HG03280 (cell line): ENCODE measurements around the gene EVA1A.

ENCODE experiments used
- ATAC-seq: cut with Tn5 transposase; IDR thresholded peaks from one replicate; pipeline ENCODE4 v1.9.1; 2021; ENCODE audit warnings: mild to moderate bottlenecking, moderate library complexity; ENCODE audit not compliant: unreplicated experiment

Gene EVA1A, protein sequence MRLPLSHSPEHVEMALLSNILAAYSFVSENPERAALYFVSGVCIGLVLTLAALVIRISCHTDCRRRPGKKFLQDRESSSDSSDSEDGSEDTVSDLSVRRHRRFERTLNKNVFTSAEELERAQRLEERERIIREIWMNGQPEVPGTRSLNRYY

DNA sequence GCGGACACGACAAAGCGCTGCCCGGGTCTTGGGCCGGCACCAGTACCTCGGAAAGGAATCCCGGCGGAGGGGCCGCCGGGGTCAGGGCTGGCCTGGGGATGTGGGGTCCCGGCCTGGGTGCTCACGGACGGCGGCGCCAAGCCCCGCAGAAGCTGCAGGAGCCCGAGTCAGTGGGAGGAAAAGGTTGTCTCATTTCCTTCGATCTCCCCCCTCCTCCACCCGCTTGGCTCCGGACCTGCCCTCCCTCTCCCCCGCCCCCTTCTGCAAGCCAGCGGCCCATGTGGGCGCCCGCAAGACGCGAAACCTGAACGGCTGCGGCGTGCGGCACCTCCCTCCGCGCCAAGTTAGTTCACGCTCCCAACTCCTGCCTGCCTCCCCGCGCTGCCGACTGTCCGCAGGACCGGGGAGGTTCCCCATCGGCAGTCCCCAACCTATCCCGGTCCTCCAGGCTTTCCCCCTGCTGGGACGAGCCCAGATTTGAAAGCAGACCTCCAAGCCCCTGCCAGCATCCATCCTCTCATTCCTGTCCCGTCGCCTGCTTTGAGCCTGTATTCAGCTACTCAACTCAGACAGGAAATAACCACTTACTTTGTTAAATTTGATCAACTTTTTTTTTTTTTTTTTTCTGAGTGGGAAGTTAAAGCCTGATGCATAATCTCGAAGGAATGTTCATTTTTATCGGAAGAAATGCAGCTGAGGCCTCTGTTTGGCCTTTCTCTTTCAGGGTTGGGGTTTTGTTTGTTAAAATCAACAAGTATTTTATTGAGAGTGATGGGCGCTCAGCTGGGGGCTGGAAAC lies at the start of gene EVA1A:
TSS of gene EVA1A (minus strand) at position 172 of the 798 bp plus-strand sequence. CDS start 42,799 bp downstream, outside the sequence.
- no peak for ATAC-seq

DNA sequence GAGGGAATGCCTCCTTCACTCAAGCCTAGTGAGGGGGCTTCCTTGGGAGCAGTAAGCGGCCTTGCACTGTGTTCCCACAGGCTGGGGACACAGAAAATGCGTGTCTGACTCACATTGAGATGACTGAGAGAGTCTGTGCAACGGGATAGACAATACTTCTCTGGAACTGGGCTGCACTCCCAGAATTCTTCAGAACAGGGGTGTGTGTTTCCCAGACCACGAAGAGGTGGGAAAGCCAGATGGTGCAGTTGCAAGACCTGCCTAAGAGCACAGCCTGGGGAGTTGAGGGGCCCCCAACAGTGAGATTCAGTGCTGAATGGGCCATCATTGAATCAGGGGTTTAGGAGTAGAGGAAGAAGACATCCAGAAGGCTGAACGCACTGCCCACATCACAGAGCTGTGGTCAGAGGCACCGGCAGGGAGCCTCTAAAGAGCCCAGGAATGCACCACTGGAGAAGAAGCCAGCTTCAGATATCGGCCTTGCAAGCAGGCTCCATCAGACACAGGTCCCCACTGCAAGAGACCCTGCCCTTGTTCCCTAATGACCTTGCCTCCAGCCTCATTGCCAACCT lies 49.3 kb upstream of the EVA1A start:
- ATAC-seq, result no peak

DNA sequence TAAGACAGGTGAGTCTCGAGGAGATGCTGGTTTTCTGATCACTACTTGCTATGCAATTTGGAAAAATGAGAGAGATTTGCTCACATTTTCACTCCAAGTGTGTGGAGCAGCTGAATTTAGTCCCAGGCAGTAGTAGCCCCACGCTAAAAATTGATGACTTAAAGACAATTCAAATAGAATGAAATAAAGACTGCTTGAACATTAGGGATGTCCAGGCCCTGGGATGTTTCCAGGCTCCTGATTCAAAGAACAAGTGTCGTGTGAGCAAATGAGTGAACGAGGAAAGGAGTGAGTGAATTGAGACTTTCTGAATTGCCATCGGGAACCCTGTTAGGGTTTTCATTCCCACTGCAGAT lies 48.6 kb upstream of the EVA1A start:
- no peak for ATAC-seq

DNA sequence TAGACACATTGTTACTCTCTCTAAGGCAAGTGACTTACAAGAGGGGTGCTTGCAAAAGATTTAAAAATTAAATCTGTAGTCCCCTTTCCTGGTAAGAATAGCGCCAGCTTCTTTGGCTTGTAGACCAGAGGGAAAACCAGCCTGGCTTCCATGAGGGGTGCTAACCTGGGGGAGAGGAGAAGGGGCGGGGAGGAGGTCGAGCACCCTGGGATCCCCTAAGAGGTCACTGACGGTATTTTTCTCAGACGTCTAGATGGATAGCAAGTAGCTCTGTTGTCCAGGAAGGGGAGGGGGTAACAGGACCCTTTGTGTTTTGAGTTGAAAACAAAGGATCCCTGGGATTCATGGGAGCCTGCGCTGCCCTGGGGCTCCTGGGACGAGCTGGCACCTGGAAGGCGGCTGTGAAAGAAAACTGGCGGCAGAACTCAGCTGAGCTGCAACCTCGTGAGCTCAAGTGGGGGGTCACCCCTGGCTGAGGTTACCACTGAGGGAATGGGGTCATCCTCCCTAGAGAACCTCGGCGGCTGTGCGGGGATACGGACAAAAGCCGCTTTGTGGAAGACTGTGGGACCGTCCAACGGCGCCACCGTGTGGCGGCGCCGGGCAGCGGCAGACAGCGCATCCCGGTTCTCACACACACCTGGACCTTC lies 48.1 kb upstream of the EVA1A start:
- peak; percentile 79 for ATAC-seq

DNA sequence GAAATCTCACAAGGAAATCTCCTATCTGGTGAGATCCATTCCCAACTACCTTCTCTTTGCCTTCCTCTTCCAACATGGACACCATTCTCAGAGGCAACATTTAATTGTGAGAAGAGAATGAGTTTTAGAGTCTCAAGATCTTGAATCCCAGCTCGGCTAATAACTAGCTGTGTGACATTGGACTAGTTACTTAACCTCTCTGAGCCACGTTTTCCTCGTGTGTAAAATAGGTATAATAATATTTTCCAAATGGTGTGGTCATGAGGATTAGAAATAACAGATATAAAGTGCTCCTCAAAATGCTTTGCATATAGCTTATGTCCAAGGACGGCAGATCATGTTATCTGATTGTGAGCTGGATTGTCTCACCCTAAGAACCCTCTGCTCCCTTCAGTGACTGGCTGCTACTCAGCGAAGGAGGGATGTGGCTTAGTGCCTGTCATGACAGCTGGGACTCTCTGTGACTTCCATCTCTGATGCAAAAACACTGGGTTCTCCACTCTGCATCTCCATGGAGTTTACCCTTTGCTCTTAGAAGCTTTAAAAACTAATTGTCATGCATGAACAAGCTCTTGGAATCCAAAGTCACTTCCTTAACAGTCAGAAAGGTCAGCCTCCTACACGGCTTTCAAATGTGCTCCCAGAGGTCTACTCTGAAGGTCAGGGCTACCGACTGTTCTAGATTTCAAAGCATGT lies 47.4 kb upstream of the EVA1A start:
- ATAC-seq, result no peak

DNA sequence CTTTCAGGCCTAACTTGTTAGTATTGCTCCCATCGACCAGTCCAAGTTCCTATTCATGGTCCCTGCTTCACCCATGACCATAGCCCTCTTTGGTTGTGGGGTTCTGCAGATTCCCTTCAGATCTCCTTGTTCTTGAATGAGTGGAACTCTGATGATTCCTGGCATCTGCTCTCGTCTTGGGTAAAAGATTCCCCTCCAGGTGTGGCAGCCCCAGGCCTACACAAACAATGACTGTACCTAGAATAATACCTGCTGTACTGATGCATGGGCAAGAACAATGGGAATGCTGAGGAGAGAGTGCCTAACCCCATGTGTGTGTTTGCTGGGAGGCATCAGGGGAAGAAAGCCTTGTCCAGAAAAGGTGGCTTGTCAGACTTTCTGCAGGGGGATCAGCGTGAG lies 46.7 kb upstream of the EVA1A start:
- no peak for ATAC-seq

DNA sequence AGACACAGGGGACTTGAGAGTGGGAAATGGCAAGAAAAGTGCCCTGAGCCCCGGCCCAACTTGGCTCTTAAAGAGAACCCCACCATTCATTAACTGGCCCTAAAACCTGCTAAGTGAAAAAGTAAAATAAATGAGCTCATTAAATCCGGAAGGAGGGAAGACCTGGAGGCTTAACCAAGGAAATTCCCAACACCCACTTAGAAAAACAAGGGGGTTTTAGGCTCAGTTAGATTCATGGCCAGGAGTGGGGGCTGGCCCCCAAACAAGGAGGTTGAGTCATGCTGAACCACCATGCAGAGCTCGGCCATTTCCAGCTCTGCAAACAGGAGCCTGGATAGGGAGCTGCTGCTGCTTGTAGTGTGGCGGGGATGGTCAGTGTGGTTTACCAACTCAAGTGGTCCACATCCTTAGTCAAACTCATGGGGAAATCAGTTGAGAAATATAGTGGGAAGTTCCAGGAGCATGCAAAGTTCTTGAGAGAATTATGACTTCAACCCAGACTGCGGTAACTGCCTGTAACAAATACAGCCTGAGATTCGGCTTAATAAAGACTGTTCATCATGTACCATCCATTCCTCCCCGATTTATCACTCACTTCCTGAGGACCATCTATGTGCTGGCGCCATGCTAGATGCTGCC lies 46.1 kb upstream of the EVA1A start:
- ATAC-seq, result no peak

DNA sequence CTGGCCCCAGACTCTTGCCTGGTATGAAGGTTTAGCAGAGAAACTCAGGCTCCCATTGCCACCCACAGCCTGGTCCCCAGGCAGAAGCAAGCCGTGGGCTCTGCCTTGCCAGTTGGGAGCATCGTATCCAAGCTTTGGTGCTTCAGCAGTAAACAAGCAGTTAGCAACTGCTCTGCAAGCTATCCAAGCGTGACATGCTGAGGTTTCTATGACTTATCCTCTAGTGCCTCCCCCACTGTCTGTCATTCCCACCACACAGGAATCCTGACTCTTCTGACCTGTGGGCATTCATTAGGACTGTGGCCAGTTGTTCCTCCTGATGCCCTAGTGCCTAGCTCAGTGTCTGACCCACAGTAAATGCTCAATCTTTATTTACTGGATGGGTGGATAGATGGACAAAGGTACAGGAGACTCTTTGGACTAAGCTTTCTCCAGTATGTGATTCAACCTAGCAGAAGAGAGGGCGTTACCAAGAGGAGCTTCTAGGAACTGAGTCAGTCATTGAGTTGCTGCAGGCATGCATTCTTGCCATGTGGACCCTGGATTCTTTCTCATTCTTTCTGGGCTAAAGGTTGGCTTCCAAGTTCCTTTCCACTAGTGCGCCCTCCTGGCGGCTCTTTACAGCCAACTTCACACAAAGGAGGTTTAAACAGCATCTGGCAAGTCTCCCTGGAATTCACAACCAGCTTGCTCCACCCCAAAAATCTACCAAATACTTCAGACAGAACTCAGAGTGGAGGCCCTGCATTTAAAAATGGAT lies 45.2 kb upstream of the EVA1A start:
- no peak for ATAC-seq

DNA sequence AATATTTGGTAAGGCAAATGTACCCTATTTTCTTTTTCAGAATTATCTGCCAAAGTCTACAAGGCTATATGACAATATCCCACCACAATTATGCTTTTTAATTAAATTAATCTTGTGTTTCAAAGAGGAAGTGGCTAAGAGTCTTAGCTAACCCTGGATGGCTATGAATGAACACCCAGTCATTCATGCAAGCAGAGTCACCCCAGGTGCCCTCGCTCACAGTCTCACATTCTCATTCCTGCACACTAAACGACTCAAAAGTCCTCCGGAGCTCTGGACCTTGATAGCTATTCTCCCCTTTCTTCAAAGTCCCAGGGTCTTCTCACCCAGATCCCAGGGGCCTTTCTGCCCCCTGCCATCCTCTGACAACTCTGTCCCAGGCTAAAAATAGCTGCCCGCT lies 43.7 kb upstream of the EVA1A start:
- ATAC-seq, result no peak

DNA sequence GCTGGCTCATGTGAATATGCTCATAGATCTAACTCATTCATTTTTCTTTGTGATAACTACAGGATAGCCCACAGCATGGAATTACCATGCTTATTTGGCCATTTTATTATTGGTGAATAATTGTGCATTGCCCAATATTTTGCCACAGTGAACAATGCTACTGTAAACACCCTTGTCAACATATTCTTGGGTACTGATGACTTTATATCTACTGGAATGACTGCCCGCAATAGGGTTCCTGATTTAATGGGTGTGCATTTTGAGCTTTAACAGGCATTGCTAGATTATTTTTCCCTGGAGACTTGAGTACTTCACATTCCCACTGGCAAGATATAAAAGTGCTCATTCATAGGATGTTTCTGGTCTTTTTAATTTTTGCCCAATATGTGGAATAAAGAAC lies 42.7 kb upstream of the EVA1A start:
- ATAC-seq, result no peak

DNA sequence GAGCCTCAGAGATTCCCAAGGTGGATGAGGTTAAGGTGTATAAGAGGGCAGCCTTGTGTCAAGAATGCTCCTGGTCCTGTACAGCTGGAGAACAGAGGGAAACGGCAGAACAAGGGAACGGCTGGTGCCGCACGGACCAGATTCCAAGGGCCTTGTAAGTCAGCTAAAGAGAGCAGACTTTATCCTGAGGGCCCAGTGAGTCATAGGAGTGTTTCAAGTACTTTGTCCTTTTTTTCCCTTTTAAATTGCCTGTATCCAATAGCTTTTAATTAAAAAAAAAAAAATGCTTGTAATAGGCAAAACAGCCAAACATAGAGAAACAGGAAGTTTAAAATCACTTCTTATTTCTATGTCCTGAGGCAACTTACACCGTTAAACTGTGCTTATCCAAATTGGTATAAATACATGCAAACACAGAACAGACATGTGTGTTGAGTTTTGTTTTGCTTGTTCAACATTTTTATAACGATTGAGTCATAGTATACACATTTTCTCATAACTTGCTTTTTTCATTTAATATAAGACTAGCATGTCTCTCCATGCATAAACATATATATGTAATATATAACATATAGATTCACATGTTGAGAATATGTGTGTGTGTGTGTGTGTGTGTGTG lies 42.1 kb upstream of the EVA1A start:
- ATAC-seq, result no peak

DNA sequence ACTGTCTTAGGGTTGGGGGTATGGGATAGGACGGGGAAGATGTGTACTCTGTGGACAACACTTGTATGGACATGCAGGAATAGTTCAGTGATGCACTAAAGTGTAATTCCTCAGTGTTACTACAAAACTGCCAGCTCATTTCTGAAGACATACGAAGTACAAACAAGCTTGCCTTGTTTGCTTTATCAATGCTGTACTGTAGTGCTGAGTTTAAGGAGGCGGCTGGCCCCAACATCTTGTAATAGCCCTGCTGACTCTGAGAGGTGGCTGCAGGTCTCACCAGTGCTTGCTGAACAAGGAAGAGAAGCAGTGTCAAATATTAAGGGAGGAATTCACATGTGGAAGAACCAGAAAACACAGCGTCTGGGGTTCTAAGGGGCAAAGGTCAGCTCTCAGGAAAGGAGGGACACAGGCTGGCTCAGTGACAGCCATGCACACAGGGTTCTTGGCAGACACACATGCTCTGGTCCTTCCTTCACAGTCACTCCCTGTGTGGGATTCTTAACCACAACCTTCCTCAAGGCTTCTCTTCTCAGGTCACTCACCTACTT lies 39.8 kb upstream of the EVA1A start:
- no peak for ATAC-seq

DNA sequence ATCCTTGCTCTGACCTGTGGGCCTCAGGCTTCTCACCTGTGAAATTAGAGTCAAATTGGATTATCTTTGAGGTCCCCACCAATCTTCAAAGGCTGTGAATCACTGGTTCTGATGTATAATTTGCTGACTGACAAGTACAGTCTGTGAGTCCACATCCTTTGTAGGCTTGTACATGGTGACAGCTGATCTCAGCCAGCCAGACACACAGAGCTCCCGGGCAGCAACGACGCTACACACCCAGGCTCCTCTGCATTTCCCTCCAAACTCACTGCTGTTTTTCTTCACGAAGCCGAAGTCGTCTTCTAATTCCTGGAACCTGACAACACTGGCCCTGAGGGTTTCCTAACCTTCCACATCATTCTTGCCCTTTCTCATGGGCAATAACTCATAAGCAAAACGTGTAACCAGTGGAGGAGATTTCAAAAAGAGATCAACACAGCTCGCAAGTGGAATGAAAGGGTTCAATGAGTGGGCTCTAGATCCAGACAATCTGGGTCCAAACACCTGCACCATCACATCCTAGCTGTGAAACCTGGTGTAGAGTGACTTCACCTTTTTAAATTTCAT lies 37.9 kb upstream of the EVA1A start:
- ATAC-seq, result no peak

DNA sequence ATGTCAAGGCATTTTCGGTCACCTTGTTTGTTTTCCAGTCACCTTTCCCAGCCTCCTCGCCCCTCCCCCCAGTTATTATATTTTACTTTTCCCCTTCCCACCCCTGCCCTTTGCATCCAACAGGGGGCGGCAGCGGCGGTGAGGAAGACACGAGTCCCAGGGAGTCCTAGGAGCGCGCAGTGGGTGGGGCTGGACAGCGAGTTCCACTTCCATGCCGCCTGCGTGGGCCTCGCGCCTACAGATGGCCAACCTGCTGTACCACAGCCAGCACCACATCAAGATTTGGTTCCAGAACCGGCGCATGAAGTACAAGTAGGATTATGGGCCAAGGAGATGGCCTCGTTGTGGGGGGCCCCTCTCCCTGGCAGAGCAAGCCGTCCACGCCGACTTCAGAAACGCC lies 37.2 kb upstream of the EVA1A start:
- no peak for ATAC-seq

DNA sequence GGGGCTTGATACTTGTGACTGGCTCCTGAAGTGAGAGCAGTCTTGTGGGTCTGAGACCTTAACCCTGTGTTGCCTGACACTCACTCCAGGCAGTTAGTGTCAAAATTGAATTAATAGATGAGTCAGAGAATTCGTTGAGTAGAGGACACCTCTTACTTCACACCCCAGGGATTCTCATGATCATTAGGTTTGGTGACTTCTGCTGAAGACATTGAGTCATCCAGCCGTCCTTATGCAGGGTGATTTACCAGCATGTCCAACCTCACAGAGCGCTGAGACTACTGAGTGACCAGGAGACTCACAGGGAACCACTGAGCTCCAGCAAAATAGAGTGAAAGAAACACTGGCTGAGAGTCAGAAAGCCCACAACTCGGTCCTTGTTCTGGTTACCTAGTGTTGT lies 36.0 kb upstream of the EVA1A start:
- no peak for ATAC-seq

DNA sequence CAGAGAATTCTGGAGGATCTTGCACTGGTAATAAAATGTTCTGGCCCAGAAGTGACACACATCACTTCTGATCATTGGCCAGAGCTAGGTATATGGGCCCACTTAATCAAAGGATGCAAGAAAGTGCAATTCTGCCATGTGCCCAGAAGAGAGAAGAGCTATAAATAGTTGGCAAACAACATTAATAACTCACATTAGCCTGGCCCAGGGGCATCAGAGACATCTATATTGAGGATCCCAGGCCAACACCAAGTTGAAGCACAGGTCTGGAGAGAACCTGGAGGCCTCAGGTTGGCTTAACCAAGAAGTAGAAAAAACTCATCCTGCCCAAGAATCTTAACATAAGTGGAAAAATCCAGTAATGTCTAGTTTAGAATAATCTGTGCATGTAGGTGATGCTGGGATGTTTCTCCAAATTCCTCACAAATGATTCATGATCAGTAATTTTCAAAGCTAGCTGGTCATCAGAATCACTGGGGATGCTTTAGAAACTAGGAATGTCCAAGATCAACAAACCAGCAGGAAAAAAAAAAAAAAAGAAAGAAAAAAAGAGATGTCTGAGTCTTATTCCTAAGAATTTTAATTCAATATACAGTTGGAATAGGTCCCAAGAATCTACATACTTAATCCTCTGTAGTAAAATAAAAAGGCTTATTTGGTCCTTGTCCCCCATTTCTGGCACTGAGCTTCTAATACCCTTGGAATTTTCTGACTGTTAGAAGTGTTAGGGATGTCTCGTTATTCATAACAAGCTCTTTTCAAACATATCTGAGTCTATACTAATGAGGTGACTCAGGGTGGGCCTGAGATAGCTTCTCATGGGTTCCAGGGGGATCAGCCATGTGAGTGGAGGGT lies 35.0 kb upstream of the EVA1A start:
- ATAC-seq, result no peak

DNA sequence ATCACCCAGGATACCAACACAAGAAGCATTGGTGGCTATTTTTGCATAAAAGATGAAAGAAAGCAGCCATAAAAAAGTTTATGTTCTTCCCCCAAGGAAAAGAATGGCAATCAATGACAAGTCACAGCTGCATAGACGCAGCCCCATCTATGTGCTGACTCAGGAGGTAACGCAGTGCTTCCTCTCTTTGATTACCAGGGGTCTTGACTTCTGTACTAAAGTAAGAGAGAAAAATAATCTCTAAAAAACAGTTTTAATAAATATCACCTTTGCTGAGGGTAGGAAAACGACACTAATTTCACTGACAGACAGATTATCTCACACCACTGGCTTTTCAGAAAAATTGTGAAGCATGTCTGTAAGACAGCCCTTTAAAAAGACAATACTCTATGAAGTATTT lies 33.9 kb upstream of the EVA1A start:
- ATAC-seq, result no peak

DNA sequence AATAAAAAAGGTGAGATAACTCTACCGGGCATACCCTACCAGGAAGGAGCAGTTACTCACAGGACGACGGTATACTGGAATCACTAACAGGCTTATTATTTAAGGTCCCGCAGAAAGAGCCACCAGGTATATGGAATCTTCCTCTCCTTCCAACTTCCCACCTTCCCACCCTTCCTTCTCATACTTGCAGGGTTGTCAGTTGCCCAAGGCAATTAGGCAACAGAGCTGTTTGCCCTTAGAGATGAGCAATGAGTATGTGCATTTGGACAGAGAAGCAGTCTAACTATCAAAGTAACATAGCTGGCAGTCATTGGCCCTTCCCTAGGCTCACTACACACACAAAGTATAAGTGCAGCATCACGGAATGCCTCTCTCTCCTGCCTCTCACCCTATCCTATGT lies 32.1 kb upstream of the EVA1A start:
- no peak for ATAC-seq
